GM19468 (cell line): ENCODE measurements around the gene FBXW5.

ENCODE experiments used
- ATAC-seq: cut with Tn5 transposase; IDR thresholded peaks from one replicate; pipeline ENCODE4 v1.9.1; 2021; ENCODE audit warnings: mild to moderate bottlenecking, moderate library complexity, moderate number of reproducible peaks; ENCODE audit not compliant: unreplicated experiment; ENCODE audit errors: extremely low read depth

The FBXW5 gene

GRCh38 chr9:136915632-136916329 lies 28.8 kb downstream of the FBXW5 start:
- ATAC-seq, result no peak

- ATAC-seq, result no peak
Measured at GRCh38 chr9:136913701-136914438, 30.7 kb downstream of the FBXW5 start.

DNA sequence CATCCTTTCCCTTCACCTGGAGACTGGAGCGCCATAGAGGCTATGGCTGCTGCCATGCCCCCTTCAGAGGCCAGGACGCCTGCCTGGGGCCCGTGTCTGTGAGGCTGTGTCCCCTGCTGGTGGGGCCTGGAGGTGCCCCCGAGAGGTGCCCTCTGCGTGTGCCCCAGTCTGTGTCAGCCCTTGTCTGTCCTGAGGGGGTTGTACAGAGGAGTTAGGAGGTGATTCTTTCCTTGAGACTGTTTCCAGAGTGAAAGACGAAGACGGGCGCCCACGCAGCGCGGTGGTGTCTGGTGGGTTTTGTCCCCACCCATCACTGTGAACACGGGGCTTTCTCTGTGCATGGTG lies 33.7 kb downstream of the FBXW5 start:
- no peak for ATAC-seq

DNA sequence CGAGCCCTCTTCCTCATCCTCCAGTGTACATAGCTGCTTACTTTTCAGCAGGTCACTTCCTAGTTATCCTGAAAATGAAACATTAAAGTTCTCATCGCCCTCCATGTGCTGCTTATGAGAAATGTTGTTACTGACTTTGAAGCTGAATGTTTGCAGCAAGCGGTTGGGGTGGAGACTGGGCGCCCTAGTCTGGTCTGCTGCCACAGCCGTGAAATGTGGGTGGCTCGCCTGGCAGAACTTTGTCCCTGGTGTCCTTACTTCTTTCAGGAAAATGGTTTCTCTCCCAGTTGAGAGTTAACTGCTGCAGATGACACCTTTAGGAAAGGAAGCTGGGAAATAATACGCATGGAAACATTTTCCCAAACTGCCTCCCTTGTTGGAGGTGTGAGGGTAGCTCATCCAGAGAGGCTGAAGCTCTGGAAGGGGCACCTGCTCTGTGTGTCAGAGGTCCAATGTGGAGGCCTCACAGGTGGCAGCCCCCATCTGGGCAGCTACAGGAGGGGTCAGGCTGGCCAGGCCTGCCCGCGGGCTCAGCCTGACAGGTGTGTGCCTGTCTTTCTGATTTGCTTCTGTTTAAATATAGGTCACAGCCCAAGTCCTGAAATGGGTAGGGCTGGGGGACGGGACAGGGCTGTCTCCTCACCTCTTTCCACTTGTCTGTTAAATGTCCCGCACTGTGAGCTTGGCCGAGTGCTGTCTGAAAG lies 34.2 kb downstream of the FBXW5 start:
- ATAC-seq, result no peak

DNA sequence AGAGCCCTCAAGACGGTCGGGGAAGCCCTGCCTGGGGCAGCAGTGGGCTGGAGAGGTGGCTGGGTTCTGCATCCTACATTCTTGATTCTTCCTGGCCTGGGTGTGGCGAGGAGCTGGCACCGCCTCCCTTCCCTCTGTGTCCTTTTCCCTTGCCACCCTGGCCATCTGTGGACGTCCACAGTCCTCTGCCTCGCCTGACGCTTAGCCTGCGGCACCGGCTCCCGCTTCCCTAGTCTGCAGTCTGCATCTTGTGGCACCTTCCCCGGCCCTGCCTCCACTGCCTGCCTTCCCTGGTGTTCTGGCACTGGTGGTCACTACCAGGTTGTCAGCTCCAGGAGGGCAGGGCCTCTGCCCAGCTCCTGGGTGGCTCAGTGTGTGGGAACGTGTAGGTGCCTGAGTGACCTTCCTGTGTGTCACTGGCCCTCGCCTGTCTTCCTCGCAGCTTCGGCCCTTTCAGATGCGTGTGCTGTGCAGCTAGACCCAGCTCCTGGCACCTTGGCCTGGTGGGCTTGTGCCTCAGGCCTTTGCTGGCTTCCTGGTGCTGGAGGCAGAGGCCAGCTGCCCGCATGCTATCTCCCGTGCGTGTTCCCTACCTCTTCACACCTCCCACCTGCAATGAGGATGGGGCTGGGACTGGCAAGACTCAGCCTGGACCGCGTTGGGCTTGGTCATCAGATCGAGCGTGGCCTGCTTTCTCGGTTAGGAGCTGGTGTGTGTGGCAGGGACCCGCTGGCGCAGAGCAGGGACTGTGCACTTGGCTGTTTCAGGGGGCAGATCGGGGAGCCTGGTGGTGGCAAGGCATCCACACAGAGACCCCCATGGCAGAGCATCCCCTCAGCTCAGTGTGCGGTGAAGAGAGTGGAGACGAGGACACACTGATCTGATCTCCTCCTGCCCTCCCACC lies 37.3 kb downstream of the FBXW5 start:
- ATAC-seq, result no peak

DNA sequence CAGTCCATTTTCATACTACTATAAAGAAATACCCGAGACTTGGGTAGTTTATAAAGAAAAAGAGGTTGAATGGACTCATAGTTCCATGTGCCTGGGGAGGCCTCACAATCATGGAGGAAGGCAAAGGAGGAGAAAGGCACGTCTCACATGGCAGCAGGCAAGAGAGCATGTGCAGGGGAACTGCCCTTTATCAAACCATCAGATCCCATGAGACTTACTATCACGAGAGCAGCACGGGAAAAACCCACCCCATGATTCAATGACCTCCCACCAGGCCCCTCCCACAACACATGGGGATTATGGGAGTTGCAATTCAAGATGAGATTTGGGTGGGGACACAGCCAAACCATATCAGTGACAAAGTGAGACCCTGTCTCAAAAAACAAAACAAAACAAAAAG lies 38.3 kb downstream of the FBXW5 start:
- no peak for ATAC-seq

DNA sequence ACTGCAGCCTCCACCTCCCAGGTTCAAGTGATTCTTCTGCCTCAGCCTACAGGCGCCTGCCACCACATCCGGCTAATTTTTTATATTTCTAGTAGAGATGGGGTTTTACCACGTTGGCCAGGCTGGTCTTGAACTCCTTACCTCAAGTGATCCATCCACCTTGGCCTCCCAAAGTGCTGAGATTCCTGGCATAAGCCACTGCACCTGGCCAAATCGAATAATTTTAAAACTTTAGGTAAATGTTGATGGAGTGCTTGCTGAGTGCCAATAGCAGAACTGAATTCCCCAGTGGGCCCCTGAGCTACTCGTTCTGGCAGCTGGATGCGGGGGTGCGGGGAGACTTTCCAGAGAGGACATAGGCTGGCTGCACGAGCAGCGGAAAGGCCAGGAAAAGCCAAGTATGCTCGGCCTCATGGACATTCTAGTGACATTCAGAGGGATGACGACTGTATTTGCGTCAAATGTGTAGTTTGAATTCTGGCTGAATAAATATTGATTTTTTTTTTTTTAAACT lies 41.4 kb downstream of the FBXW5 start:
- no peak for ATAC-seq

DNA sequence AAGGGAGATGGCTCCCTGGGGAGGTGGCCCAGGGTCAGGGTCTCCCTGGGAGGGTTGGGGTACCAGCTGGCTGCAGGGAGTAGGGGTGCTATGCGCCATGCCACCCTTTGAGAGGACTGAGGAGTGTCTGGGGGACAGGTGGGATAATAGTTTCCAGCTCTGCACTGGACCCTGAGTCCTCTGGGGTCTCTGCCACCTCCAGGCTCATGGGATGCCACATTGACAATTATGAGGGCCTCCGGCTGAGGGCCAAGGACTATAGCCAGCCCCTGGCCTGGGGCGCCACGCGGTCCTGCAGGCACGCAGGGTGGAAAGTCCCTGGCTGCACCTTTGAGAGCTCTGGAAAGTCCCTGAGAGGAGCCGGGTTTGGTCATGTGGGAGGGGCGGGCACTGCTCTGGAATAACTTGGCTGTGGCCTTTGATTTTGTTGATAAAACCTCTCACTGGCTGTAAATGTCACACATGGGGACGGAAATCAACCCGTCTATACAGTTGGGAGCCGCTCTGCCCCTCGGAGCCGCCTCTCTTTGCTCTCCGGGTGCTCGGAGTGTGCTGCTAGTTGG lies 42.2 kb downstream of the FBXW5 start:
- no peak for ATAC-seq

DNA sequence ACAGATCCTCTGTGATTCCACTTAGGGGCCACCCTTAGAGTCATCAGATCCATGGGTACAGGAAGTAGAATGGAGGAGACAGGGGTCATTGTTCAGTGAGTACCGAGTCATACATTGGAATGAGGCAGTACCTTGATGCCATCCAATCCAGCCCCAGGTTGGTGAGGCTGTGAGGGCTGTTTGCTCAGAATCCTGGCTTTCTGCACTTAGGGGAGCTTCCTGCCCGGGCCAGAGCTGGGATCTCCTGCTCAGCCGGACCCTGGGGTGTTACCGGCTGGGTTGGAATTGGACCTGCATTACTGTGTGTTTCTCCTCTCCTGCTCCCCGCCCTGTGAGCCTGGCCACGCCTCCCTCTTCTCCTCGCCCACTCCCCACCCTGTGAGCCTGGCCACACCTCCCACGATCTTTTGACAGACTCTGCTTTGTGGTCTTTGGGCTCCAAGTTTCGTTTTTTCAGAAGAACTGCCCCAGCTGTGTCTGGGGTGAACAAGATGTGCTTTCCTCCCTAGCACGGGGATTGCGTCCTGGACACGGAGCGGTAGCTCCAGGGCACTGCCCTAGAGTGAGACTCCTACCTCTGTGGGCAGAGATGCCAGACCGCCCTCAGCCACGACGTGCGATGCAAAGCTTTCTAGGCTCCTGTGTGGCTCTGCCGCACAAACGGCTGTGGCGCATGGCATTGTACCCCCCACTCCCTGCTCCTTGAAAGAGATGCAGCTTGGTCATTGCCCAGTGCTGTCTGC lies 42.9 kb downstream of the FBXW5 start:
- no peak for ATAC-seq

GRCh38 chr9:136900988-136901515 lies 43.5 kb downstream of the FBXW5 start:
- ATAC-seq, result no peak

GRCh38 chr9:136900556-136900955 lies 44.0 kb downstream of the FBXW5 start:
- no peak for ATAC-seq

GRCh38 chr9:136899196-136899595 lies 45.3 kb downstream of the FBXW5 start:
- ATAC-seq, result no peak

DNA sequence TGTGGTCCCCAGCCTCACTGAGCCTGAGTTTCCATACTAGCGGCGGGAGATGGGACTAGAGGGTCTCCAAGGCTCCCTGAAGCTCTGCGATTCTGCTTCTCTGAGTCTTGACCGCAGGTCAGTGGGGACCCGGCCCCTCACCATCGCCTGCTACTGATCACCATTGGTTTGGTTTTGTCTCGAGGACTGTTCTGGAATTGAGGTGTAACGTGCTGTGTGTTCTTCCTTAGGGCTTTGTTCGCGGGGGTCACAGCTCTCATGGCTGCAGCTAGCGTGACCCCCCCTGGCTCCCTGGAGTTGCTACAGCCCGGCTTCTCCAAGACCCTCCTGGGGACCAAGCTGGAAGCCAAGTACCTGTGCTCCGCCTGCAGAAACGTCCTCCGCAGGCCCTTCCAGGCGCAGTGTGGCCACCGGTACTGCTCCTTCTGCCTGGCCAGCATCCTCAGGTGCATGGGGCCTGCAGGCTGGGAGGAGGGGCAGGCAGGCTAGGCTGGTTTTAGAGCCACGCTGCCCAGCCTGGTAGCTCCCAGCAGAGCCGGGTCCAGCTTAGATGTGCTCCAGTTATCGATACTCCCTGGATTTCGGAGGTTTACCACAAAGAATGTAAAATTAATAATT lies 45.9 kb downstream of the FBXW5 start:
- no peak for ATAC-seq

GRCh38 chr9:136896027-136896426 lies 48.5 kb downstream of the FBXW5 start:
- ATAC-seq, result no peak

DNA sequence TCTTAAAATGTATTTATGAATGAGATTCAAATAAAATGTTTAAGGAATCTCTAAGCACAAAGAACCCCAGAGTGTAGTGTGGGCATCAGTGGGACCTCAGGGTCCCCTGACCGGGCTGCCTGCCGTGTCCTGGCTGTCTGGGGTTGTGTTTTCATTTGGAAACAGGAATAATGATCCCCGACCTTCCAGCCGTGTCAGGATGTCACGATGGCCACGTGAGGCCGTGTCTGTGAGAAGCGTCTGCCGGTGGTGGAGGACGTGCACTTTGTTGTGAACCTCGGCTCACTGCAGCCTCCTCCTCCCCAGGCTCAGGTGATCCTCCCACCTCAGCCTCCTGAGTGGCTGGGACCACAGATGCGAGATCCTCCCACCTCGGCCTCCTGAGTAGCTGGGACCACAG lies 53.9 kb downstream of the FBXW5 start:
- ATAC-seq, result no peak
